Right hindlimb (tissue), 1 donor: ENCODE data around the gene ENKUR.
"Not testable (repeated sequence)": the region's sequence is repeated elsewhere in the genome, so short reads cannot be mapped to it uniquely, and the experiment has no call there.

Experiments
- DNase-seq: peaks from one replicate; pipeline ENCODE4 v3.0.0-alpha.2; 2018

ENKUR gene

DNA sequence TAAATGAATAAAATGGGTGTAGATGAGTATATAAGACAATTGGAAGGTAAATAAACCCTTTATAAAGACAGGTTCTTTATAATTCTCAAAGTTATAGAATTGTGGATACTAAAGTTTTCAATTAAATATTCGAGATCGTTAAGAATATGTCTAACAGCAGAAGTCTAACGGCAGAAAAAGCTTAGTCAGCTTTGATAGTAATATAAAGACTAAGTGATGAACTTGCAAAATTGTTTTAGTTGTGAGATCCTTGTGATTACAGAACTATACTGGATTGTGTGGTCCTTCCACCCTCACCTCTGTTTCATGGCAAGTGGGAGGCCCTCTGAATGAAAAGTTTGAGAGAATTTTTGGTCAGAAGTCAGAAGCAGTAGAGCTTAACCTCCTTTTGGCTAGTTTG lies 2.7 kb upstream of the ENKUR start:
- no peak for DNase-seq

DNA sequence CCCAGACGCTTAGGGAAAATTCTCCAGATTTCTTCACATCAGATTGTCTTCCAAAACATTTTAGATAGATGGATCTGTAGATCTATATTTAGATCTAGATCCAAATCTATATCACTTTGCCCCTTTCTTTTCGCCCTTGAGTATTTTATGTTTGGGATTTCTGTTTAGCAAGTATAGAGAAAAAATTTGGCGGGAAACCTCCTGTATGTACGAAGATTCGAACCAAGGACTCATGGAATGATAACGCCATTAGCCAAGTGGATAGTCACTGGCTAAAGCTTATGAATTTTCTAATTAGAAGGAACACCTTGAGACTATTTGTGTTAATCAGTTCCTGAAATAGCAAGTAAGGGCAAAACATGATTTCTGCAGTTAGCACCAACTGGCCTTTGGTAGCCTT lies 1.7 kb upstream of the ENKUR start:
- DNase-seq: no peak

- no peak for DNase-seq
These were observed 1.2 kb upstream of the ENKUR start for GRCh38 chr10:25017154-25017590.

- DNase-seq: peak; percentile 99
These were observed 607 bp upstream of the ENKUR start, which contains the start of gene THNSL1 for GRCh38 chr10:25016376-25017153. TSS of gene THNSL1 (plus strand) at chr10:25016612. CDS start at chr10:25023224, 6,612 bp downstream.

- no peak for DNase-seq
These were observed 1.4 kb downstream of the ENKUR start for GRCh38 chr10:25014579-25014978.

DNA sequence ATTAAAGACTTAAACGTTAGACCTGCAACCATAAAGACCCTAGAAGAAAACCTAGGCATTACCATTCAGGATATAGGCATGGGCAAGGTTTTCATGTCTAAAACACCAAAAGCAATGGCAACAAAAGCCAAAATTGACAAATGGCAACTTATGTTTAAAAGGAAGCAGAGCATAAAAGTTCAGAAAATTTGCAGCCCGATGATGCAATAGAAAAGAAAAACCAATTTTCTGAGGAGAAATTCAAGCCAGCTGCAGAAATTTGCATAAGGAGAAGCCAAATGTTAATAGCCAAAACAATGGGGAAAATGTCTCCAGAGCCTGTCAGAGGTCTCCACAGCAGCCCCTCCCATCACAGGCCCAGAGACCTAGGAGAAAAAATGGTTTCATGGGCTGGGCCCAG lies 4.4 kb downstream of the ENKUR start:
- not testable (repeated sequence) for DNase-seq

- DNase-seq: no peak
These were observed 17.9 kb downstream of the ENKUR start for GRCh38 chr10:24998044-24998443.

- no peak for DNase-seq
These were observed 20.9 kb downstream of the ENKUR start for GRCh38 chr10:24995072-24995471.

GRCh38 chr10:24993237-24993958 lies 22.6 kb downstream of the ENKUR start:
- no peak for DNase-seq

- no peak for DNase-seq
These were observed 23.3 kb downstream of the ENKUR start for GRCh38 chr10:24992512-24993133.

GRCh38 chr10:24991298-24991697 lies 24.7 kb downstream of the ENKUR start:
- DNase-seq: no peak

- DNase-seq: no peak
These were observed 26.1 kb downstream of the ENKUR start for GRCh38 chr10:24989867-24990266.

DNA sequence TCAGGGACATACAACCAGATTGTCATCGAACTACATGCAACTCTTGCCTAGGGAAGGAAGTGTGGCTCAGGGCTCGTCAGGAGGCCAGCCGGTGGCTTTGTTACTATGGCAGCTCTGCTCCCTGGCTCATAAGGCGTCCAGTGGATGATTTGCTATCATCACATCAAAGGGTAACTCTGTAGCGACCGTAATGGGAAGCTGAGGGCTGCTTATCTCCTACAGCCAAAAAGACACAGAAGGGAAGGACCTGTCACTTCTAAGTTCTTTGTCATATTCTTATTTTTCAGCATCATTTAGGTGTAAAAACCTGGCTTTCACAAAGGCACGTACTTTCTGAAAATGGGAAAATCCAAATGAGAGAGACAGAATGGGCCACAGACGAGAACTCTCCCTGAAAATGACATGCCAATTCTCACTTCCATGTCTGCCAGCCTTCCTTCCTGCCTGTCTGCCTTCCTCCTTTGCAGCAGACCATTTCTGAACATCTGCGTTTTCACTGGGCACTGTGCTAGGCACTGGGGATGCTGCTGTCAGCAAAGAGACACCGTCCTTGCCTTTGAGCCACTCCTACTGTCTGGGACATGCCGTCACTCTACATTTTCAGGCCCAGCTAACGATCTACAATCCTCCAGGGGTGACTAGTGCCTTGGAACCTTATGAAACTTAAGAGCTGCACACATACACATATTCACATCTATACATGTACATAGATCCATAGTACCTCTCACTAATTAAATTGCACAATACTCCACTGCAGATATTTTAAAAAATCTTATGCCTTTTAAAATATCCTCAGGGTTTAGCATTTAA lies 26.9 kb downstream of the ENKUR start:
- DNase-seq: no peak

DNA sequence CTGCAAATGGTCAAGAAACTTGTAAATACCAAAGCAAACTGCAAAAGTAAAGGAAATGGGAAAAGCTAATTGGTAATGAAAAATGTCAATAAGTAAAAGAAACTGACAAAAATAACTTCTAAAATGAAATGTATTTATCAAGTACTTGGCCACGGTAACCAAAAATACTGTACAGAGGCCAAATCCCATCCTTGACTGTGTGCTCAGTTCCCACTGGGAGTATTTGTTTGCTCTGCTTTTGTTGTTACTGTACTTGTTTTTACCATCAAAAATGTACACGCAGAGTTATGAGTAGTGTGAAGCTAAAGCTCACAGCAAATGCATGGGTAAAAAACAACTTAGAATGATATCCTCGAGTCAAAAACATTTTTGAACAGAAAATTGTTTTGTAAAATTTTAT lies 31.1 kb downstream of the ENKUR start:
- no peak for DNase-seq

DNA sequence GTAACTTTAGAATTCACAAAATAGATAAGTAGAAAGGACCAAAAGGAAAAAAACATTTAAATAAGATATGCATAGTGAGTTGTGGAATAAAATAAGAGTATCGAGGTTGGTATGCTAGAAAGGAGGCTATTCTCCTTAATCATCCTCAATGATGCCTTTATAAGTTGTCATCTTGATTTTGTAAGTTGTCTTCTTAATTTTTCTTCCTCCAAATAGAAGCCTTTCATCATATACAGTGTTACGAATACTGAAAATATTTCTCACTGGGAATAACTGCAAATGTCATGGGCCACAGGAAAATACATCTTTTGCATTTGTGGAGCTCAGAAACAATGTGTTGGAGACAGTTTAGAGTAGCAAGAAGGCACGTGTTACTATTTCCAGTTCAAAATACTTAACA lies 32.0 kb downstream of the ENKUR start:
- no peak for DNase-seq

- DNase-seq: no peak
These were observed 32.8 kb downstream of the ENKUR start for GRCh38 chr10:24983130-24983529.

DNA sequence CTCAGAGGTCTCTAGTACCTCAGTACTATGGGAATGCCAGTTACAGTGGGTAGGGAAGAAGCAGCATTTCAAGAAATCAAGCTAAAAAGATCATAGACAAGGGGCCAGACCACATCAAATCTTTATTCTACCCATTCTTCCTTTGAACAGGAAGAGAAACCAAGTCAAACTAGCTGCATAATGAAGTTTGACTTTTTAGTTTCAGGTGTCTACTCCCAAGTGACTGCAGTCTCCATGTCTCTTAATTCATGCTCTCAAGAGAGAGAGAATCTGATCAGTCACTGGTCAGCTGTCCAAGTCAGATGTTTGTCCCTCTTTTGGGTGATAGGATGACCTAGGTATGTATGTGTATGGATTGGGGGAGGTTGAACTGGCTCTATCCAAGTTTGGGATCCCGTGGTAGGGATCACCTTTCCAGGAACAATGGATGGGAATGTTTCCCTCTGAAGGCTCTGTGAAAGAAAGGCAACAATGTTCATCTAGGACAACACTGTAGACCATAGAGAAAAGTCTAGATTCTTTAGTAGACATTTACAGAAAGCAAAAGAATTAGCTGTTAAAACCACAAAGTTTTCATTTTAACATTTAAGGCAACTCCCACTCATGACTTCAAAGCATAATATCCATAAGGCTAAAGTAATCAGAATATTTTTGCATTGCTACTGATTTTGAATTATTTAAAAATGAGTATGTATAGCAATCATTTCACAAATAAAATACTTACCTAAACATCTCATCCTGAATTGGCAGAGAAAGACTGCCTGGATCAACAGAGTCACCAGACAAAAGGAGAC lies 33.4 kb downstream of the ENKUR start:
- no peak for DNase-seq

- DNase-seq: no peak
These were observed 34.7 kb downstream of the ENKUR start for GRCh38 chr10:24981161-24981710.

DNA sequence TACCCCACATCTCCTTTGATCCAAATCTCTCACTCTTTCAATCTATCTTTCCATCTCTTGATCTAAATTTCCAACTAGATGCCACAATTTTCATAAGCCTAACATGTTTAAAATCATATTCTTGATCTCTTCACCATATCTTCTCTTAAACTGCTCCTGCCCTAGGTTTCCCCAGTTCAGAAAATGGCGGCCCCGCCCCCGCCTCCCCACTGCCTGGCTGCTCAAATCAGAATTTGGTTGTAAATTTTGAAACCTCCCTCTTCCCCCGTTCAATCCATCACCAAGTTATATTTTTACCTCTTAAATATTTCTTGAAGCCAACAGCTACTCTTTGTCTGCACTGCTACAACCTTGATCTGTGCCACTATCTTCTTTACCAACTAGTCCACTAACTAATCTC lies 36.3 kb downstream of the ENKUR start:
- DNase-seq: no peak

GRCh38 chr10:24974976-24975375 lies 41.0 kb downstream of the ENKUR start:
- DNase-seq: peak; percentile 75

DNA sequence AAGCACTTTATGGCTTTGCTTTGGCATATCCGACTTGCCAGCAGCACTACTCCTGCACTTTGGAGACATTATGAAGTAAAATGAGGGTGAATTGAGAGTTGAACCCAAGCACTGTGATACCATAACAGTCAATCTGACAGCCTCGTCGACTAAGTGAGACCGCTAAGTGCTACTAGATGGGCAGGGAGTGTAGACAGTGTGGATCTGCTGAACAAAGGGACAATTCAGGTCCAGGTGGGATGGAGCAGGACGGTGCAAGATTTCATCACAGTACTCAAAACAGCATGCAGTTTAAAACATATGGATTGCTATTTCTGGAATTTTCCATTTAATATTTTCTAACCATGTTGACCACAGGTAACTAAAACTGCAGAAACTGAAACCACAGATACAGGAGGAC lies 42.8 kb downstream of the ENKUR start:
- no peak for DNase-seq

- no peak for DNase-seq
These were observed 44.6 kb downstream of the ENKUR start for GRCh38 chr10:24971374-24971773.
